ENCODE data around the gene CYYR1.

DNA sequence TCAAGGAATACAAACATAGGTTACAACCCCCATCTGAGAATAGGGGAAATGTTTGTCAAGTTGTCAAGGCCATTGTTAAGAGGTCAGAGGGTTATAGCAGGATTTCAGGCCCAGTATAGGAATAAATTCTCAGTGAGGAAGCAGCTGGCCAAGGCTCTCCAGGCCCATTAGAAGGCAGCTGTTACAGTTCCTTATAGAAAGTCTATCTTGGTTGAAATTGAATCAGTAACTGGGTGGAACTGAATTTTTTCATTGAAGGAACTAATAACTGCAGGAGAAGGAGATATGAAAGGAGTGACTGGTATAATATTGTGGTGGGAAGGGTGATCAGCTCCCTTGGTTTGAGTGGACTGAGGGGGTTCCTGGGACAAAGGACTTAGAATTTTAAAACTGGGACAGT lies 134.1 kb downstream of the CYYR1 start:
- TF ChIP-seq ISL1 (CRISPR knock-in tag; IDR thresholded peaks at IDR 0.05) = no peak
- TF ChIP-seq TOX (CRISPR knock-in tag; IDR thresholded peaks at IDR 0.05; ENCODE audit: borderline replicate concordance) = no peak
- no peak for TF ChIP-seq PATZ1 (CRISPR knock-in tag; IDR thresholded peaks at IDR 0.05; ENCODE audit: borderline replicate concordance)
- no peak for TF ChIP-seq CSDC2 (CRISPR knock-in tag; IDR thresholded peaks at IDR 0.05)
- TF ChIP-seq RARB (CRISPR knock-in tag; IDR thresholded peaks at IDR 0.05) = no peak
- TF ChIP-seq ZFP3 (CRISPR knock-in tag; IDR thresholded peaks at IDR 0.05) = no peak
- TF ChIP-seq GLIS3 (CRISPR knock-in tag; IDR thresholded peaks at IDR 0.05) = no peak
- TF ChIP-seq ARNTL (CRISPR knock-in tag; IDR thresholded peaks at IDR 0.05; ENCODE audit: borderline replicate concordance, low read depth) = no peak
- TF ChIP-seq OSR1 (CRISPR knock-in tag; IDR thresholded peaks at IDR 0.05) = no peak
- no peak for TF ChIP-seq ZNF565 (CRISPR knock-in tag; conservative IDR thresholded peaks at IDR 0.05; ENCODE audit: low read depth)
- TF ChIP-seq BACH2 (CRISPR knock-in tag; IDR thresholded peaks at IDR 0.05; ENCODE audit: borderline replicate concordance) = no peak
- no peak for TF ChIP-seq TCF4 (CRISPR knock-in tag; IDR thresholded peaks at IDR 0.05; ENCODE audit: borderline replicate concordance)
- TF ChIP-seq, protein P1, sequence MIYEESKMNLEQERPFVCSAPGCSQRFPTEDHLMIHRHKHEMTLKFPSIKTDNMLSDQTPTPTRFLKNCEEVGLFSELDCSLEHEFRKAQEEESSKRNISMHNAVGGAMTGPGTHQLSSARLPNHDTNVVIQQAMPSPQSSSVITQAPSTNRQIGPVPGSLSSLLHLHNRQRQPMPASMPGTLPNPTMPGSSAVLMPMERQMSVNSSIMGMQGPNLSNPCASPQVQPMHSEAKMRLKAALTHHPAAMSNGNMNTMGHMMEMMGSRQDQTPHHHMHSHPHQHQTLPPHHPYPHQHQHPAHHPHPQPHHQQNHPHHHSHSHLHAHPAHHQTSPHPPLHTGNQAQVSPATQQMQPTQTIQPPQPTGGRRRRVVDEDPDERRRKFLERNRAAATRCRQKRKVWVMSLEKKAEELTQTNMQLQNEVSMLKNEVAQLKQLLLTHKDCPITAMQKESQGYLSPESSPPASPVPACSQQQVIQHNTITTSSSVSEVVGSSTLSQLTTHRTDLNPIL (CRISPR knock-in tag; IDR thresholded peaks at IDR 0.05; ENCODE audit: low read depth) = no peak
- TF ChIP-seq ZNF8 (CRISPR knock-in tag; IDR thresholded peaks at IDR 0.05) = no peak

Data from SK-N-SH treated with all-trans-retinoic acid at 6 μM for 48 hours (cell line).